GM19043 (cell line): Measurements from ENCODE around the gene CEACAM5.
"Not testable (repeated sequence)": the region's sequence is repeated elsewhere in the genome, so short reads cannot be mapped to it uniquely, and the experiment has no call there.

Source experiments
- ATAC-seq: cut with Tn5 transposase; IDR thresholded peaks from one replicate; pipeline ENCODE4 v1.9.1; 2021; ENCODE audit warnings: low read depth; ENCODE audit not compliant: unreplicated experiment

CEACAM5 gene

GRCh38 chr19:41735071-41735600 is 26.7 kb downstream of the CEACAM5 start:
- no peak for ATAC-seq

- ATAC-seq, result no peak
These were observed 30.9 kb downstream of the CEACAM5 start for GRCh38 chr19:41739361-41739760.

GRCh38 chr19:41740415-41741243 is 32.2 kb downstream of the CEACAM5 start:
- no peak for ATAC-seq

GRCh38 chr19:41741244-41741554 is 32.8 kb downstream of the CEACAM5 start:
- ATAC-seq, result no peak

- no peak for ATAC-seq
These were observed 36.4 kb downstream of the CEACAM5 start for GRCh38 chr19:41744850-41745249.

- no peak for ATAC-seq
These were observed 37.3 kb downstream of the CEACAM5 start for GRCh38 chr19:41745756-41746155.

GRCh38 chr19:41746593-41747227 is 38.3 kb downstream of the CEACAM5 start:
- ATAC-seq, result no peak

- ATAC-seq, result no peak
These were observed 39.6 kb downstream of the CEACAM5 start for GRCh38 chr19:41748012-41748411.

GRCh38 chr19:41750248-41751134 is 42.1 kb downstream of the CEACAM5 start:
- ATAC-seq, result not testable (repeated sequence)

- ATAC-seq, result no peak
These were observed 44.7 kb downstream of the CEACAM5 start for GRCh38 chr19:41753159-41753558.

GRCh38 chr19:41753936-41754529 is 45.6 kb downstream of the CEACAM5 start:
- no peak for ATAC-seq

GRCh38 chr19:41755328-41755913 is 47.0 kb downstream of the CEACAM5 start, which contains the start of gene CEACAM6:
Gene CEACAM6, plus strand, starts transcription at chr19:41755530. Its CDS starts 109 bp downstream, at chr19:41755639.
- ATAC-seq, result no peak

GRCh38 chr19:41758846-41759245 is 50.4 kb downstream of the CEACAM5 start:
- ATAC-seq, result no peak

- ATAC-seq, result no peak
These were observed 58.7 kb downstream of the CEACAM5 start for GRCh38 chr19:41767115-41767514.

GRCh38 chr19:41768105-41768504 is 59.7 kb downstream of the CEACAM5 start:
- ATAC-seq, result not testable (repeated sequence)

- no peak for ATAC-seq
These were observed 61.2 kb downstream of the CEACAM5 start for GRCh38 chr19:41769608-41770007.

- ATAC-seq, result no peak
These were observed 63.0 kb downstream of the CEACAM5 start for GRCh38 chr19:41771410-41771809.

GRCh38 chr19:41774515-41774980 is 66.1 kb downstream of the CEACAM5 start:
- no peak for ATAC-seq

GRCh38 chr19:41776700-41777099 is 68.3 kb downstream of the CEACAM5 start:
- no peak for ATAC-seq
